NCI-H524 (cell line): ENCODE data around the gene RITA1.
A peak's percentile ranks its signal among the peaks of the same experiment; 100 is the strongest.
"Not testable (repeated sequence)": the region's sequence is repeated elsewhere in the genome, so short reads cannot be mapped to it uniquely, and the experiment has no call there.

Experiments
- DNase-seq, 2 experiments: peaks; one replicate each; lab custom pipeline; 2025; lab: John Stamatoyannopoulos, UW

RITA1 gene

GRCh38 chr12:113202300-113203075, 17.0 kb downstream of the RITA1 start:
- DNase-seq = no peak

- peak; percentile 40 to 54 for DNase-seq
Measured at GRCh38 chr12:113203852-113204760, 18.6 kb downstream of the RITA1 start.

- DNase-seq = no peak
Measured at GRCh38 chr12:113204804-113205203, 19.3 kb downstream of the RITA1 start.

- DNase-seq = not testable (repeated sequence)
Measured at GRCh38 chr12:113206802-113207201, 21.3 kb downstream of the RITA1 start.

- no peak for DNase-seq
Measured at GRCh38 chr12:113207613-113208040, 22.1 kb downstream of the RITA1 start.

GRCh38 chr12:113208041-113208934, 22.8 kb downstream of the RITA1 start:
- no peak for DNase-seq

- DNase-seq = no peak
Measured at GRCh38 chr12:113211160-113211559, 25.6 kb downstream of the RITA1 start.

- no peak for DNase-seq
Measured at GRCh38 chr12:113214895-113215400, 29.4 kb downstream of the RITA1 start.

- no peak for DNase-seq
Measured at GRCh38 chr12:113216027-113216426, 30.5 kb downstream of the RITA1 start.

- DNase-seq = no peak
Measured at GRCh38 chr12:113220593-113221180, 35.2 kb downstream of the RITA1 start.

- DNase-seq = peak; percentile 100
Measured at GRCh38 chr12:113221181-113221996, 35.9 kb downstream of the RITA1 start, which contains the start of gene TPCN1. Gene TPCN1 (plus strand): TSS chr12:113221464. CDS start chr12:113226853, 5,389 bp downstream.

- DNase-seq = no peak
Measured at GRCh38 chr12:113221997-113222729, 36.6 kb downstream of the RITA1 start.

GRCh38 chr12:113222730-113223531, 37.4 kb downstream of the RITA1 start:
- DNase-seq = no peak

- DNase-seq = no peak
Measured at GRCh38 chr12:113224955-113225354, 39.4 kb downstream of the RITA1 start.

GRCh38 chr12:113226696-113227568, 41.4 kb downstream of the RITA1 start:
- no peak for DNase-seq

GRCh38 chr12:113227686-113228391, 42.3 kb downstream of the RITA1 start:
- DNase-seq = no peak

- DNase-seq = no peak
Measured at GRCh38 chr12:113228394-113229028, 43.0 kb downstream of the RITA1 start.
